ENCODE results near the gene ZNF383. TPM values are rescaled to one million over a fixed set of nuclear protein-coding genes. Genes with fewer than 3 reads are reported as not detected.
"Not testable (repeated sequence)": the region's sequence is repeated elsewhere in the genome, so short reads cannot be mapped to it uniquely, and the experiment has no call there.

ZNF383 gene
- total and polyA plus RNA-seq, 2 of the 4 experiments (the other 2 are of a cell fraction), result 2.4 to 4.5 TPM

DNA sequence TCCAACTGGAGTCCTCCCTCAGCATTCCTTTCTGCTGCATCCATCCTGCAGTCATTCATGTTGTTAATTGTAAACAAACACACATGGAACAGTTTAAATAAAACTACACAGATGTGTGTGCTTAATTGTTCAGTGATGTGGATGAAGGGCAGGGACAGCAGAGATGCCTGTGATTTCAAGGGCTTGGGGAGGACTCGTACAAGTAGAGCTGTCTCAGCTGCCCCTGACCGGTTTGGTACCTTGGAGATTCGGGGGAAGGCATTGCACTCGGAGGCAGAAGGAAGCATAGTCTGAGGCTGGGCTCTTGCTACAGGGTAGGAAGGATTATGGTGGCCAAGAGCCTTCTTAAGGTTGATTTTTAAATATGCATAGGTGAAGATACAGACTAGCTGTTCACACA lies 49.7 kb downstream of the ZNF383 start:
- H3K18ac ChIP-seq (ENCODE audit: low read depth, low read length); H2BK15ac ChIP-seq (ENCODE audit: low read depth, low read length); H3K9me1 ChIP-seq (ENCODE audit: insufficient read depth, low read length); DNase-seq; H3K14ac ChIP-seq (replicated peaks; ENCODE audit: low read depth, low read length); dilution Hi-C loops (cut with HindIII; ENCODE audit: low sequenced_read_pairs, unreplicated experiment); H2BK120ac ChIP-seq (ENCODE audit: low read depth, low read length); H3K79me1 ChIP-seq (ENCODE audit: low read depth in 1 of 2, low read length in 2 of 2); H3K27me3 ChIP-seq (ENCODE audit: control insufficient read depth, insufficient read depth, low read length); H3K9me3 ChIP-seq (ENCODE audit: control insufficient read depth, insufficient read depth, low read length); H4K91ac ChIP-seq (ENCODE audit: insufficient read depth, low read depth, low read length); H3K27ac ChIP-seq (ENCODE audit: insufficient read depth, low read length); H3K9ac ChIP-seq (ENCODE audit: low read depth, low read length); H2BK5ac ChIP-seq (ENCODE audit: low read depth, low read length, poor library complexity, severe bottlenecking); H3K4ac ChIP-seq (ENCODE audit: low read depth, low read length); H3K4me2 ChIP-seq (ENCODE audit: low read depth, low read length); H3K56ac ChIP-seq (ENCODE audit: extremely low read depth, insufficient read depth, low read length); CTCF ChIA-PET; H2AFZ ChIP-seq (replicated peaks; ENCODE audit: low read length, poor library complexity); H4K20me1 ChIP-seq (ENCODE audit: insufficient read depth, low read length); H4K8ac ChIP-seq (ENCODE audit: low read depth in 2 of 2, low read length in 2 of 2); H3K23ac ChIP-seq (ENCODE audit: low read depth, low read length); H2BK20ac ChIP-seq (ENCODE audit: low read depth, low read length); H3K4me1 ChIP-seq (ENCODE audit: control insufficient read depth, insufficient read depth, low read length); intact Hi-C loops (cut with micrococcal nuclease); H2AK5ac ChIP-seq (ENCODE audit: low read depth, low read length); POLR2A ChIA-PET (ENCODE audit: unreplicated experiment); H3K36me3 ChIP-seq (ENCODE audit: control insufficient read depth, insufficient read depth, low read length); in situ Hi-C loops (cut with MboI; ENCODE audit: low sequenced_read_pairs); H3K4me3 ChIP-seq (ENCODE audit: insufficient read depth, low read depth, low read length); H2AK9ac ChIP-seq (replicated peaks; ENCODE audit: low read depth, low read length, poor library complexity); H4K5ac ChIP-seq (ENCODE audit: low read depth, low read length); BruUV-seq (replicated peaks): not testable (repeated sequence)
- no CpG with 5 or more reads among the region's 4 CpGs for WGBS, 2 experiments (ENCODE audit: extremely low coverage in 2 of 2, insufficient read length in 1 of 2)
- peak; percentile 69 for ATAC-seq (ENCODE audit: low read depth)

DNA sequence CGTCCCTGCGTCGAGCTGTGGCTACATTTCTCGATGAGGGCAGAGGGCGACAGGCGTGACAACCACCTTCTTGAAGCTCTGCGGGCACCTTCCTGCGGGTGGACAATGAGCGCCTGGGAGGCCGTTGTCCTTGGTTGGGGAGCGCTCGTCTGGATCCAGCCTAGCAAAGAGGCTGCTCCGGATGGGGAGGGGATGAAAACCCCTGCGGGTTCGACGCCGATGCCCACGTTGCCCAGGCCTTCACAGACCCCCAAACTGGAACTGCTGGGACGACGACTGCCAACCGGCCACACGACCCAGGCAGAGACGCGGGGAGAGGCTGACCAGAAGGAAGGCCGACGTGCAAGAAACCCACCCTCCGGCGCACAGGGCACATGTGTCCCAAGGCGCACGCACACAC lies 62.6 kb downstream of the ZNF383 start:
- H4K5ac ChIP-seq (ENCODE audit: low read depth, low read length); H3K4me3 ChIP-seq (ENCODE audit: insufficient read depth, low read depth, low read length); H3K9me3 ChIP-seq (ENCODE audit: control insufficient read depth, insufficient read depth, low read length); dilution Hi-C loops (cut with HindIII; ENCODE audit: low sequenced_read_pairs, unreplicated experiment); H3K36me3 ChIP-seq (ENCODE audit: control insufficient read depth, insufficient read depth, low read length); in situ Hi-C loops (cut with MboI; ENCODE audit: low sequenced_read_pairs); H2AK9ac ChIP-seq (replicated peaks; ENCODE audit: low read depth, low read length, poor library complexity); H2AFZ ChIP-seq (replicated peaks; ENCODE audit: low read length, poor library complexity); H2AK5ac ChIP-seq (ENCODE audit: low read depth, low read length); H2BK120ac ChIP-seq (ENCODE audit: low read depth, low read length); H3K27me3 ChIP-seq (ENCODE audit: control insufficient read depth, insufficient read depth, low read length); H3K27ac ChIP-seq (ENCODE audit: insufficient read depth, low read length); H3K9ac ChIP-seq (ENCODE audit: low read depth, low read length); H3K79me1 ChIP-seq (ENCODE audit: low read depth in 1 of 2, low read length in 2 of 2); H3K4ac ChIP-seq (ENCODE audit: low read depth, low read length); H4K20me1 ChIP-seq (ENCODE audit: insufficient read depth, low read length); H3K14ac ChIP-seq (replicated peaks; ENCODE audit: low read depth, low read length); H2BK5ac ChIP-seq (ENCODE audit: low read depth, low read length, poor library complexity, severe bottlenecking); CTCF ChIA-PET; H4K91ac ChIP-seq (ENCODE audit: insufficient read depth, low read depth, low read length); H3K9me1 ChIP-seq (ENCODE audit: insufficient read depth, low read length); H3K18ac ChIP-seq (ENCODE audit: low read depth, low read length); H3K4me2 ChIP-seq (ENCODE audit: low read depth, low read length); H2BK15ac ChIP-seq (ENCODE audit: low read depth, low read length); ATAC-seq (ENCODE audit: low read depth); intact Hi-C loops (cut with micrococcal nuclease); H3K23ac ChIP-seq (ENCODE audit: low read depth, low read length); H3K4me1 ChIP-seq (ENCODE audit: control insufficient read depth, insufficient read depth, low read length); H4K8ac ChIP-seq (ENCODE audit: low read depth in 2 of 2, low read length in 2 of 2); DNase-seq; POLR2A ChIA-PET (ENCODE audit: unreplicated experiment); BruUV-seq (replicated peaks); H2BK20ac ChIP-seq (ENCODE audit: low read depth, low read length); H3K56ac ChIP-seq (ENCODE audit: extremely low read depth, insufficient read depth, low read length): not testable (repeated sequence)
- no CpG with 5 or more reads among the region's 30 CpGs for WGBS, 2 experiments (ENCODE audit: extremely low coverage in 2 of 2, insufficient read length in 1 of 2)
